SW480 (cell line): ENCODE data around the gene GUCY2D.
"Not testable (repeated sequence)": the region's sequence is repeated elsewhere in the genome, so short reads cannot be mapped to it uniquely, and the experiment has no call there.

Source experiments
- DNase-seq: peaks from one replicate; pipeline ENCODE4 v3.0.0-alpha.2; 2016; ENCODE audit warnings: low spot score

The GUCY2D gene

DNA sequence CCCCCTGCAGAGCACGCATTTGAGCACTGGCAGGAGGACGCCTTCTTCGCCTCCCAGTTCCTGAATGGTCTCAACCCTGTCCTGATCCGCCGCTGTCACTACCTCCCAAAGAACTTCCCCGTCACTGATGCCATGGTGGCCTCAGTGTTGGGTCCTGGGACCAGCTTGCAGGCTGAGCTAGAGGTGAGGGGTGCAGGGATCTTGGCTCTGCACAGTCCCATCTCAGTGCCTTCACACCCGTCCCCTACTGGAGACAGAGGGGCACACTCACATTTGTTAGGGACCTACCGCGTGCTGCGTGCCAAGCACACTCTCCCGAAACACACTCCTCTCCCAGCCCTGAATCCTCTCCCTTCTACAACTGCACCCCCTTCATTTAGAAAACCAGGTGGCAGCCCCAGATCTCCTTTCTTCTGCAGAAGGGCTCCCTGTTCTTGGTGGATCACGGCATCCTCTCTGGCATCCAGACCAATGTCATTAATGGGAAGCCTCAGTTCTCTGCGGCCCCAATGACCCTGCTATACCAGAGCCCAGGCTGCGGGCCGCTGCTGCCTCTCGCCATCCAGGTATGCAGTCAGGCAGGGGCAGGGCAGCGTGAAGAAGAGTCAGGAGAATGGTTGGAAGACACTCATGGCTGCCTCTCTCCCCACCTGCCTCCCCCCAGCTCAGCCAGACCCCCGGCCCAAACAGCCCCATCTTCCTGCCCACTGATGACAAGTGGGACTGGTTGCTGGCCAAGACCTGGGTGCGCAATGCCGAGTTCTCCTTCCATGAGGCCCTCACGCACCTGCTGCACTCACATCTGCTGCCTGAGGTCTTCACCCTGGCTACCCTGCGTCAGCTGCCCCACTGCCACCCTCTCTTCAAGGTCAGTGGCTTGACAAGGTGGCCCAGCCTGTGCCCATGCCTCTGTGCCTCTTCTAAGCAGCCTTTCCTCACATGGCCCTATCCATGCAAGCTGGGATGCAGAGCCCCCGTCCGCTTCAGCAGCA, 42.7 kb downstream of the GUCY2D start:
- DNase-seq = no peak

DNA sequence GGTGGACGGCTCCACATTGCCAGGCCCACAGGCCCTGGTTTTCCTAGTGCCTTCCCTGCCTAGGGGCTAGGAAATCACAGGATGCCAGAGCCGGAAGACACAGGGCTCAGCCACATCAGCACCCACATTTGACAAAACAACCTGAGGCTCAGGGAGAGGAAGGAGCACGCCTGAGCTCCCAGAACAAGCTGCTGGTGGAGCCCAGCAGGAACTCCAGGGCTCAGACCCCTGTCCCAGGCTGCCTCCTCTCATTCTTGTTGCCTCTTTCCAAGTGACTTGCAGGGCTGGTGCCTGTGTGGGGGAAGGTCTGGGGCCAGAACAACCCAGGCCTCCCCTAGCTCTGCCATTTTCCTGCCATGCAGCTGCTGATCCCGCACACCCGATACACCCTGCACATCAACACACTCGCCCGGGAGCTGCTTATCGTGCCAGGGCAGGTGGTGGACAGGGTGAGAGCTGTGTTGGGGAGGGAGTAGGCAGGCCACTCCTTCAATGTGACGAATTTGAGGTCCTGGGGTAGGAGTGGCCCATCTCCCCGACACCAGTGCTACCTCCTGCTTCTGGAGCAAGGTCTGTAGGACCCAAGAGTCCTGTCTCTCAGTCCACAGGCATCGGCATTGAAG, 44.0 kb downstream of the GUCY2D start:
- no peak for DNase-seq

DNA sequence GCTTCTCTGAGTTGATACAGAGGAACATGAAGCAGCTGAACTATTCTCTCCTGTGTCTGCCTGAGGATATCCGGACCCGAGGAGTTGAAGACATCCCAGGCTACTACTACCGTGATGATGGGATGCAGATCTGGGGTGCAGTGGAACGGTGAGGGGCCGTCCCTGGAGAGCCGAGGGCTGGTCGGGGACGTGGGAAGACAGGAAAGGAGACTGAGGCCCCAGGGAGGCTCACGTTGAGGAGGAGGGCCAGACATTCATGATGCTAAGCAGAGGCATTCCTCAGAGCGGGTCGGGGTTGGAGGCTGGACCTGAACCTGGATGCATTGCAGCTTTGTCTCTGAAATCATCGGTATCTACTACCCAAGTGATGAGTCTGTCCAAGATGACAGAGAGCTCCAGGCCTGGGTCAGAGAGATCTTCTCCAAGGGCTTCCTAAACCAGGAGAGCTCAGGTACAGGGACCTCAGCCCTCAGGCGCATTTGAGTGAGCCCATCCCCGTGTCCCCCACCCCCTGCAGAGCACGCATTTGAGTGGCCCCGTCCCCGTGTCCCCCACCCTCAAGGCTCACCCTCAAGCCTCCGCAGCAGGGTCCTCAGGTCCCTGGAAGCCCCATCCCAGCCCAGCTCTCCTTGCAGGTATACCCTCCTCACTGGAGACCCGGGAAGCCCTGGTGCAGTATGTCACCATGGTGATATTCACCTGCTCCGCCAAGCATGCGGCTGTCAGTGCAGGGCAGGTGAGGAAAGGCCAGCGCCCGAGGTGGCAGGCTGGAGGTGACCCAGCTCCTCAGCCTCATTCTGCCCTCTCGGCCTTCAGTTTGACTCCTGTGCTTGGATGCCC, 44.7 kb downstream of the GUCY2D start:
- DNase-seq = no peak

DNA sequence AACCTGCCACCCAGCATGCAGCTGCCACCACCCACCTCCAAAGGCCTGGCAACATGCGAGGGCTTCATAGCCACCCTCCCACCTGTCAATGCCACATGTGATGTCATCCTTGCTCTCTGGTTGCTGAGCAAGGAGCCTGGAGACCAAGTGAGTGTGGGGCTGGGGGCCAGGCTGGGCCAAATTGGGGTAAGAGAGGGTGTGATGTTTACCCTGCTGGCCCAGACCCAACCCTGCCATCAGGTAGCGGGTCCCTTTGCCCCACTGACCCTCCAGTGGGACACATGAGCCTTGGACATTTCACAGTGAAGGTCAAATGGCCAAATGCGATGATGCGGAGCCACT, 45.3 kb downstream of the GUCY2D start:
- no peak for DNase-seq

DNA sequence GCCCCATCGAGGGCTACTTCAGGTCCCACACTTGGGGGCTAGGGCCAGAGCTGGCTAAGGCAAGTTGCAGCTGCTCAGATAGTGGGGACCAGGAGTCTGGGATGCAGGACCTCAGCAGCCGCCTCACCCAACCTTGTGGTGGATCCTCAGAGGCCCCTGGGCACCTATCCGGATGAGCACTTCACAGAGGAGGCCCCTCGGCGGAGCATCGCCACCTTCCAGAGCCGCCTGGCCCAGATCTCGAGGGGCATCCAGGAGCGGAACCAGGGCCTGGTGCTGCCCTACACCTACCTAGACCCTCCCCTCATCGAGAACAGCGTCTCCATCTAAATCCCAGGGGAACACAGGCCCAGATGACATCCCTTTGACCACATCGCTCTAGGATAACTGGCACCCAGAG, 45.8 kb downstream of the GUCY2D start:
- no peak for DNase-seq

DNA sequence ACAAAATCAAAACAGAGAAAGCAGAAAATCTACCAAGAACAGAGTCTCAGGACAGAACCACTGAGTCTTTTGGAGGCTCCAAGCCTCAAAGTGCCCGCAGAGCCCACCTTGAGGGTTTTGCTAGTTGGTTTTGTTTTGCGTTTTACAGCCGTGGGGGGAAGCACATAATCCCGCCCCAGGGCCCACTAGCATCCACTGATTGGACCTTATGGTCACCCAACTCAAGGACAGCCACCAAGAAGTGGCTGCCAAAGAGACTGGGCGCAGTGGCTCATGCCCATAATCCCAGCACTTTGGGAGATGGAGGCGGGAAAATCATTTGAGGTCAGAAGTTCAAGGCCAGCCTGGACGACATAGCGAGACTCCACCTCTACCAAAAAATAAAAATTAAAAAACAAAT, 46.3 kb downstream of the GUCY2D start:
- DNase-seq = no peak

DNA sequence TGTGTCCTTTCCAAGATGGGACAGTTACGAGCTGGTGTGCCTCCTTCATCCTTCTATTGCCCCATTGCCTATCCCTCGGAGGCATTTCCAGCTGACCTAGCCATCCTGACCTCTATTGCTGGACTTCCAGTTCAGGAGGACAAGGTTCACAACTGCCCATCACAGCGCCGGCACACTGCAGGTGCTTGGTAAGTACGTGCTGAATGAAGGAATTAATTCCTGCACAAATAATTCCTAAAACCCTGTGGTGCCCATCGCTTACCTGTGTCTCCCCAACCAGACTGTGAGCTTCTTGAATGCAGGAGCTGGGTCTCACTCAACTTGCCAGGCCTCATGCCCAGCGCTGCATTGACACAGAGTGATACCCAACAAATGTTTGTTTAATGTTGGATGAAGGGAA, 49.4 kb downstream of the GUCY2D start:
- DNase-seq = no peak

DNA sequence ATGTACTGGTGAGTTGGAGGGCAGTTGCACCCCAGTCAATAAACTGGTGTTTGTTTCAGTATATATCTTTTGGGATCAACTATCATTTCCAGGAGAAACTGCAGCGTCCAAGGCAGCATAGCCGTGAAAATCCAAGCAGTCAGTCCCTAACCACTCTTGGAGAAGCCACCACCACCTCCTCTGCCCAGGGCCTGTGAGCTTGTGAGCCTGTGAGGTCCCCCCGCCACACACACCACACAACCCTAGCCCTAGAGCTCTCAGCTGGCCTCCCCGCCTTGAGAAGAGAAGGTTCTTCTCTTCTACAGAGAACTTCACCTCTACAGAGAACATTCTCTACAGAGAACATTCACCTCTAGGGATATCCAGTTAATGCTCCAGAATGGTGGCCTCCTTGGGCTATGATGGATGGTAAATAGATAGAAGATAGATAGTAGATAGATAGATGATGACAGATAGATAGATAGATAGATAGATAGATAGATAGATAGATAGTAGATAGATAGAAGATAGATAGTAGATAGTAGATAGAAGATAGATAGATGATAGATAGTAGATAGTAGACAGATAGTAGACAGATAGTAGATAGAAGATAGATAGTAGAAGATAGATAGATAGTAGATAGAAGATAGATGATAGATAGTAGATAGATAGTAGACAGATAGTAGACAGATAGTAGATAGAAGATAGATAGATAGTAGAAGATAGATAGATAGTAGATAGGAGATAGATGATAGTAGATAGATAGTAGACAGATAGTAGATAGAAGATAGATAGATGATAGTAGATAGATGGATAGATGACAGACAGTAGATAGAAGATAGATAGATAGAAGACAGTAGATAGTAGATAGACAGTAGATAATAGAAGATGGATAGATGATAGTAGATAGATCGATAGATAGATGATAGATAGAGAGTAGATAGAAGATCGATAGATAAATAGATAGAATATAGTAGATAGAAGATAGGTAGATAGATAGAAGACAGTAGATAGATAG, 50.1 kb downstream of the GUCY2D start:
- DNase-seq = no peak

DNA sequence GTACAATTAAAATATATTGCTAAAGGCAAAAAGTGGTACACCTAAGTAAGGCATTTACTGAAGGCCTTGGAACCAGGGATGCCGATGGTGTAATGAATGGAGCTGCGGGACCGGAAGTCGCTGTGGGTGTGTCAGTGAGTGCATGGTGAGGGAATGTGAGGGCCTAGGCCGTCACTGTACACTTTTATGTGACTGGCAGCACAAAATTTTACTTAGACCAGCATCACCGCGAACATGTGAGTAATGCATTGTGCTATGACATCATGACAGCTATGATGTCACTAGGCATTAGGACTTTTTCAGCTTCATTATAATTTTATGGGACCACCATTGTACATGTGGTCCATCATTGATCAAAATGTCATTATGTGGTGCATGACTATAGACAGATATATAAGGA, 51.2 kb downstream of the GUCY2D start:
- DNase-seq = no peak

DNA sequence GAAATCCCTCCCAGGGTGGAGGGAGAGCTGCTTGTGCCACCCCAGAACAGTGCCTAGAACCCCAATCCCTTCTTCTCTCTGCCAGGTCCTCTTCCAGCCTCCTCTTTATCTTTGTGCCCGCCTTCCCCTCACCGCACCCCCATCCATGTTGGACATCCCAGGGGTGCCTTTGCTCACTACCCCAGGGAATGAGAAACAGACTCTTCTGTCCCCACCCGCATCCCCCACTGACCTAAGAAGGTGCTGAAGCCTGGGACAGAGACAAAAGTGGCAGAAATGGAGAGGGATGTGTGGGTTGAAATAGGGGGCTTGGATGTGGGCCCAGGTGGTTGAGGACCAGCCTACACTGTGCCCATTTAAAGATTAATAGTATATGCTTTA, 53.4 kb downstream of the GUCY2D start:
- no peak for DNase-seq

DNA sequence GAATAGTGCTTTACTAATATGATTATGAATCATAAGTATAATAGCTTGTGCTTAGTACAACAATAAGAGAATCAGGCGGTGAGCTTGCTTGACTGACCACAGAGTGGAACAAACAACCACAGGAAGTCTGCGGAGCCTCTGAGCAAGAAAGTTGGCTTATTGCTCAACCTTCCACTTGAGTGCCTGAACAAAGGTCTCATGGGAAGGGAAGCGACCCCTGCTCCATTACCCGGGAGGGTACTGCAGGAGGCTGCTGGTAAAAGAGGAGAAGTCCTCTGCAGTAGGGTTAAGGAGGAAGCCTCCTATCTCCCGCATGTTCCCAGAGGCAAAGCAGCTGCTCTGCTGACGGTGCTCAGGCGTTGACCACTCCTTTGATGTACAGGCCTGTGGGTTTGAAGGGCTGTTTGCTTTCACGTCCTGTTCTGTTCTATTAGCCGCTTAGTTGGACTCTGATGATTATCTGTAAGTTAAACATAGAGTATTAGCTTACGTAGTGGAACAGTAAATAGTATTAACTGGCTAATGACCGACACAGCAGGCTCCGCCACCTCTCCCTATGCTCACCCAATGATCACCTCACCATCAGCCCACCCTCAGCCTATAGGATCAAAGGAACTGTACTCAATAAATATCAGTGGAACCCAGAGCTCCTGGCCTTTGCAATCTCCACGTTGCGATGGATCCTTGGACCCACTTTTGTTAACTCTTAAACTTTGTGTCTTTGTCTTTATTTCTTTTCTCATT, 54.0 kb downstream of the GUCY2D start:
- DNase-seq = peak; percentile 79

DNA sequence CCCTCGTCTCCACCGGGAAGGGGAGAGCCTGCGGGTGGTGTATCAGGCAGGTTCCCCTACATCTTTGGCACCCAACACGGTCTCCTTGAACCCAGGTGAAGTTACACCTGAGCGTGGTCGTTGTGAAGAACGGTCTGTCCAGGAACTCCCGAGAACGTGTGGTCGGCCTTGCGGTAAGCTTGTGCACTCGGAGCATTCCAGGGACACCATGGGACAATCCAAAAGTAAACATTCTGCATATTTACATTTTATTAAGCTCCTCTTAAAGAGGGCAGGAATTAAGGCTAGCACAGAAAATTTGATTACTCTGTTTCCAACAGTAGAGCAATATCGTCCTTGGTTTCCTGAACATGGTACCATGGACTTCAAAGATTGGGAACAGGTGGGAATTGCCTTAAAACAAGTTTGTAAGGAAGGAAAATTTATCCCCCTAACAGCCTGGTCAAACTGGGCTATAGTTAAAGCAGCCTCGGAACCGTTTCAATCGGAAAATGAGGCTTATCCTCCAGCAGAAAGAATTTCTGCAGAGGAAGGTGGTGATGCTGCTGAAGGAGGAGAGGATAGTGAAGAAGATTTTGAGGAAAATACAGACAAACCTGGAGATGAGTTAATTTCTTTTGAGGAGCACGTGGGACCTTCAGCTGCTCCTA, 54.7 kb downstream of the GUCY2D start:
- no peak for DNase-seq

DNA sequence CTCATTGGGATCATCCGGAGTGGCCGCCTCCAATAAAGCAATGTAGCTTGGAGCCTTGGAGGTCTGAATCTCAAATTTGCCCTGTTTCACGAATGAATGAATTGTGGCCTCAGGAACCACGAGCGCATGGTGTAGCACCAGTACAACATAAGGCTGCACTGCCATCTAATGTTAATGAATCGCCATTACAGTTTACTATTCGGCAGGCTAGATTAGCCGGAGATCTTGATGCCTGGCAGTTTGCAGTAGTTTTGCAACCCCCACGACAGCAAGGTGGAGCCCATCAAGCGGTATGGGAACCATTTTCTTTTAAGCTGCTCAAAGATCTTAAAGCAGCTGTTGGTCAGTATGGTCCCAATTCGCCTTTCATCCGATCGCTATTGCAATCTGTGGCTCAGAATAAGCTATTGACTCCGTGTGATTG, 55.3 kb downstream of the GUCY2D start:
- DNase-seq = peak; percentile 88

DNA sequence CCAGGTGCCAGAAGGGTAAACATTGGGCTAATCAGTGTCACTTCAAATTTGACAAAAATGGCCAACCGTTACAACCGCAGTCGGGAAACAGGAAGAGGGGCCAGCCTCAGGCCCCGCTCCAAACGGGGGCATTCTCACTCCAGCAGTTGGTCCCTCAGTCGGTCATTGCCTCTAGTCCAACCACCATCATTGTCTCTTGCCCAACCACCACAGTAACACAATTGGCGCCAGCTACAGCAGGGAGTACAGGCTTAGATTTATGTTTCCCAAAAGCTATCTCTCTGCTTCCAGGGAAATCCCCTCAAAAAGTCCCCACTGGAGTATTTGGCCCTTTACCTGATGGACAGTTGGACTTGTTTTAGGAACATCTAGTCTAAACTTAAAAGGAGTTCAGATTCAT, 56.7 kb downstream of the GUCY2D start:
- no peak for DNase-seq

DNA sequence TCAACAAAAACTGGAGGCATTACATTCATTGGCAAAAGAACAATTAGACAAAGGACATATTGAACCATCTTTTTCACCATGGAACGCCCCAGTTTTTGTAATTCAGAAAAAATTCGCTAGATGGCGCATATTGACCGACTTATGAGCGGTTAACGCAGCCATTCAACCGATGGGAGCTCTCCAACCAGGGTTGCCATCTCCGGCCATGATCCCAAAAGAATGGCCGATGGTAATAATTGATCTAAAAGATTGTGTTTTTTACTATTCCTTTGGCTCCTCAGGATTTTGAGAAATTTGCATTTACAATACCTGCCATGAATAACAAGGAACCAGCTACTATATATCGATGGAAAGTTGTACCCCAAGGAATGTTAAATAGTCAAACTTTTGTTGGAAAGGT, 57.9 kb downstream of the GUCY2D start:
- DNase-seq = peak; percentile 75

DNA sequence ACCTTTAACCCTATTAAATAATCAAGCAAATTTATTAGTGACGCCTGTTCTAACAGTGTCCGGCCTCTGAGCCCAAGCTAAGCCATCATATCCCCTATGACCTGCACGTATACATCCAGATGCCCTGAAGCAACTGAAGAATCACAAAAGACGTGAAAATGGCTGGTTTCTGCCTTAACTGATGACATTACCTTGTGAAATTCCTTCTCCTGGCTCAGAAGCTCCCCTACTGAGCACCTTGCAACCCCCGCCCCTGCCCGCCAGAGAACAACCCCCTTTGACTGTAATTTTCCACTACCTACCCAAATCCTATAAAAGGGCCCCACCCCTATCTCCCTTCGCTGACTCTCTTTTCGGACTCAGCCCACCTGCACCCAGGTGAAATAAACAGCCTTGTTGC, 59.4 kb downstream of the GUCY2D start:
- not testable (repeated sequence) for DNase-seq

DNA sequence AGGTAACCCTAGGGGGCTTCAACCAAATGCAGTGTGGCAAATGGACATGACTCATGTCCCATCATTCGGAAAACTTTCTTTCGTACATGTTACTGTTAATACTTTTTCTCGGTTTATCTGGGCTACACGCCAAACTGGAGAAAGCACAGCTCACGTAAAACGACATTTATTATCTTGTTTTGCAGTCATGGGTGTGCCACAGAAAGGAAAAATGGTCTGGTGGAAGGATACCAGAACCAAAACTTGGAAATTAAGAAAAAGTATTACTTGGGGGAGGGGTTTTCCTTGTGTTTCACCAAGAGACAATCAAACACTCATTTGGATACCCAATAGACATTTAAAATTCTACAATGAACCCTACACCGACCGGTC, 60.0 kb downstream of the GUCY2D start:
- DNase-seq = no peak

DNA sequence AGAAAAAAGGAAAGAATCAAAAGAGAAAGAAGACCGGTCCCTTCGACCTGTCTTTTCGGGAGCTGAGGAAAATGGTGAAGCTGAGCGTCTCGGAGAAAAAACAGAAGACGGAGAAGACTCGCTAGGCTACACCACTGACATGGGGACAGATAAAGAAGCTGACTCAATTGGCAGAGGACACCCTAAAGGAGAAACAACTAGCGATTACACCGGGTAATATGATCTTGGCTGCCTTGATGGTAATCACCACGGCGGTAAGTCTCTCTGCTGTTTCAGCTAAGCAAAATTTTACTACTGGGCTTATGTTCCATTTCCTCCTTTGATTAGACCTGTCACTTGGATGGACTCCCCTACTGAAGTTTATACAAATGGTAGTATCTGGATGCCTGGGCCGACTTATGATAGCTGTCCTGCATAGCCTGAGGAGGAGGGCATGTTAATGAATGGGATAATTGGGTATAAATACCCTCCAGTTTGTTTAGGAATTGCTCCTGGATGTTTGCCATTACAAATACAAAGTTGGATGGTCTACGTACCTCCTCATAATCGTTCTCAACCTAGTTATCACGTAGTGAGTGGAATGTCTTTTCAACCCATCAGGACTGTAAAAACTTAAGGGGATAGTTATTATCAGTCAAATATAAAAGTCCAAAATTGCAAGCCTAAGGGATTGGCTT, 60.5 kb downstream of the GUCY2D start:
- no peak for DNase-seq

DNA sequence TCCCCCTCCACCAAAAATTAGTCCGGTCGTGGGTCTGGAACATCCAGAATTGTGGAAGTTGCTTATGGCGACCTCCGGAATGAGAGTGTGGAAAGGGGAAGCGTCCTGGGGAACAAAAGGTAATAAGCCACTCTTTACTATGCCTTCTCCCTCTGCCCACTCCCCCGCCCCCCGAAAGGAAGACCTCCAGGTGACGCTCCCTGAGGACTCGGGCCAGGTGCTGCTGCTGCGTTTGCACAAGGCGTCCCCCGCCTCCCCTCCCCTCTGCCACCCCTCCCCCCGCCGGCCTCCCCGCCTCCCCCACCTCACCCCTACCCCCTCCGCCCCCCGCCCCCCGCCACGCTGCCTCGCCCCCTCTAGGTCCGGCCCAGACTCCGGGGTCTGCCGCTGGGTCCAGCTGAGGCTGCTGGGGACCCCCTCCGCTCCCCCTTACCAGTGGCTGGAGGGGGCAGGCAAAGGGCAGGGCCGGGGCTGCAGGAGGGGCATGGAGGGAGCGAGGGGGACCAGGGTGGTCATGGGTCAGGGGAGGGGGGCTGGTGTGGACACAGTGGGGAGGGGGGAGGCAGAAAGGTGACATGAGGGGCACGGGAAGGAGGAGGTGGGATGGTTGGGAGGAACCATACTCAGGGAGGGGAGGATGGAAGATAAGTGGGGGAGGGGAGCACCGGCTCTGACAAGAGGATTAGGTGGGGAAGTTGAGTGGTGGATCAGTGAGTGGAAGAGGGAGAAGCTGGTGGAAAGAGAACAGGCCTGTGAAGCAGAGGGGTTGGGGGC, 61.5 kb downstream of the GUCY2D start:
- no peak for DNase-seq
